Ascending aorta (tissue), 2 donors: ENCODE data around the gene PLA2G1B. TPM values are rescaled to one million over a fixed set of nuclear protein-coding genes. Genes with fewer than 3 reads are reported as not detected.

Source experiments
- DNase-seq, 2 donors: peaks; one replicate each; pipeline ENCODE4 v3.0.0-alpha.2; 2019; ENCODE audit warnings: low spot score in 2 of 2
- H3K27ac ChIP-seq, 2 donors: fragments of 200-600 bp; sonication (generic); one replicate each; pipeline ENCODE4 v1.5.1; 2016 to 2017; ENCODE audit warnings: mild to moderate bottlenecking in 1 of 2
- H3K27me3 ChIP-seq: fragments of 200-600 bp; sonication (generic); one replicate; pipeline ENCODE4 v1.5.1; 2017
- H3K36me3 ChIP-seq, 2 donors: fragments of 200-600 bp; sonication (generic); one replicate each; pipeline ENCODE4 v1.5.1; 2016
- H3K4me1 ChIP-seq, 2 donors: fragments of 200-600 bp; sonication (generic); one replicate each; pipeline ENCODE4 v1.5.1; 2016 to 2017; ENCODE audit warnings: mild to moderate bottlenecking in 1 of 2
- H3K4me3 ChIP-seq, 2 donors: fragments of 200-600 bp; sonication (generic); one replicate each; pipeline ENCODE4 v1.5.1; 2016 to 2017; ENCODE audit warnings: mild to moderate bottlenecking in 1 of 2
- H3K9me3 ChIP-seq, 2 donors: fragments of 200-600 bp; sonication (generic); one replicate each; pipeline ENCODE4 v1.5.1; 2016
- CTCF ChIP-seq, 3 experiments: fragments of 200-600 bp in 2 of 3; fragments of 450-650 bp in 1 of 3; sonication (generic) in 2 of 3; IDR thresholded peaks; one replicate each; pipeline ENCODE4 v1.5.1; 2016 to 2019; ENCODE audit warnings: antibody characterized with exemption in 3 of 3, mild to moderate bottlenecking in 1 of 3, moderate library complexity in 1 of 3
- intact Hi-C: fragments of 100-400 bp; cut with DNase I; formaldehyde crosslinking; loops from one replicate; pipeline ENCODE4 v1.15.1; 2023
- total RNA-seq: library from RNA; depleted of rRNA; stranded (reverse); fragments of >200 nt; gene quantifications from one replicate; pipeline ENCODE4 v1.1.0, GENCODE V29; 2016

PLA2G1B gene
- total RNA-seq, 1 donor from 2014 or later, result not detected

GRCh38 chr12:120301962-120302815 is 25.4 kb downstream of the PLA2G1B start, which contains the start of gene SIRT4:
SIRT4 (plus strand) TSS chr12:120302321; CDS start chr12:120303562, 1,241 bp downstream.
- intact Hi-C loops, result loop anchor here (1.0 kb wide), 1 partner anchor 15 kb away; no protein-coding TSS in a partner anchor
- Histone ChIP-seq H3K9me3 (no peaks in the 10 kb centered on the region), H3K4me1 (no peaks in the 10 kb centered on the region), H3K36me3 (no peaks in the 10 kb centered on the region), H3K27me3 (no peaks in the 10 kb centered on the region), H3K27ac (peak within 1 kb of the TSS; percentile 37 to 57), H3K4me3 (peak within 1 kb of the TSS; percentile 57 to 79)
- peak; percentile 27 to 82 (median 78) for TF ChIP-seq CTCF (IDR thresholded peaks at IDR 0.05)
- DNase-seq, result peak; percentile 56 to 96

GRCh38 chr12:120292661-120293531 is 34.7 kb downstream of the PLA2G1B start, which contains the start of gene RNU4-1:
RNU4-1 (minus strand) TSS chr12:120293237.
- Histone ChIP-seq H3K36me3 (no peaks in the 10 kb centered on the region), H3K9me3 (no peaks in the 10 kb centered on the region), H3K27ac (peak within 1 kb of the TSS; percentile 92 to 97), H3K4me3 (peak within 1 kb of the TSS; percentile 57 to 62), H3K27me3 (no peaks in the 10 kb centered on the region), H3K4me1 (peaks cover 0 to 7% of the 10 kb centered on the region in 2 donors)
- TF ChIP-seq CTCF (IDR thresholded peaks at IDR 0.05), result no peak
- peak in 1 of 2 donors; percentile 87 for DNase-seq
- intact Hi-C loops, result loop anchor here (2.0 kb wide), 1 partner anchor 24 kb away; no protein-coding TSS in a partner anchor

GRCh38 chr12:120292411-120292660 is 35.2 kb downstream of the PLA2G1B start:
- peak overlapping the region; percentile 57 to 62 for H3K4me3 ChIP-seq
- no peaks in the 10 kb centered on the region for H3K36me3 ChIP-seq
- no peak for DNase-seq
- H3K4me1 ChIP-seq, result peaks cover 0 to 7% of the 10 kb centered on the region in 2 donors
- intact Hi-C loops, result loop anchor here (2.0 kb wide), 1 partner anchor 24 kb away; no protein-coding TSS in a partner anchor
- H3K9me3 ChIP-seq, result no peaks in the 10 kb centered on the region
- no peaks in the 10 kb centered on the region for H3K27me3 ChIP-seq
- TF ChIP-seq CTCF (IDR thresholded peaks at IDR 0.05), result no peak
- H3K27ac ChIP-seq, result peak overlapping the region; percentile 92 to 97

GRCh38 chr12:120290609-120291305 is 36.8 kb downstream of the PLA2G1B start:
- Histone ChIP-seq H3K27ac (peak overlapping the region; percentile 92 to 97), H3K9me3 (no peaks in the 10 kb centered on the region), H3K36me3 (no peaks in the 10 kb centered on the region), H3K4me3 (peak overlapping the region; percentile 40 to 62), H3K4me1 (peaks cover 0 to 7% of the 10 kb centered on the region in 2 donors), H3K27me3 (no peaks in the 10 kb centered on the region)
- intact Hi-C loops, result loop anchor here (1.0 kb wide), 2 partner anchors 25 to 56 kb away; partner anchors contain the start of gene PXN
- no peak for DNase-seq
- TF ChIP-seq CTCF (IDR thresholded peaks at IDR 0.05), result no peak

- Histone ChIP-seq H3K4me1 (peaks cover 0 to 7% of the 10 kb centered on the region in 2 donors), H3K27me3 (no peaks in the 10 kb centered on the region), H3K36me3 (no peaks in the 10 kb centered on the region), H3K4me3 (no peak overlapping the region), H3K9me3 (no peaks in the 10 kb centered on the region), H3K27ac (no peak overlapping the region)
- no peak for DNase-seq
- intact Hi-C loops, result no loop called here
- TF ChIP-seq CTCF (IDR thresholded peaks at IDR 0.05), result no peak
These were observed 40.1 kb downstream of the PLA2G1B start for GRCh38 chr12:120287491-120287890.
